Measurements from ENCODE around the gene TRIM37.
"Not testable (repeated sequence)": the region's sequence is repeated elsewhere in the genome, so short reads cannot be mapped to it uniquely, and the experiment has no call there.

The TRIM37 gene

GRCh38 chr17:59094861-59095530 is 11.7 kb downstream of the TRIM37 start:
- DNase-seq (ENCODE audit: low read depth in 2 of 2): no peak
- no peak overlapping the region for H3K4me3 ChIP-seq (replicated peaks in 1 of 2; ENCODE audit: low read depth in 2 of 2, low read length in 2 of 2)
- TF ChIP-seq, protein P1, sequence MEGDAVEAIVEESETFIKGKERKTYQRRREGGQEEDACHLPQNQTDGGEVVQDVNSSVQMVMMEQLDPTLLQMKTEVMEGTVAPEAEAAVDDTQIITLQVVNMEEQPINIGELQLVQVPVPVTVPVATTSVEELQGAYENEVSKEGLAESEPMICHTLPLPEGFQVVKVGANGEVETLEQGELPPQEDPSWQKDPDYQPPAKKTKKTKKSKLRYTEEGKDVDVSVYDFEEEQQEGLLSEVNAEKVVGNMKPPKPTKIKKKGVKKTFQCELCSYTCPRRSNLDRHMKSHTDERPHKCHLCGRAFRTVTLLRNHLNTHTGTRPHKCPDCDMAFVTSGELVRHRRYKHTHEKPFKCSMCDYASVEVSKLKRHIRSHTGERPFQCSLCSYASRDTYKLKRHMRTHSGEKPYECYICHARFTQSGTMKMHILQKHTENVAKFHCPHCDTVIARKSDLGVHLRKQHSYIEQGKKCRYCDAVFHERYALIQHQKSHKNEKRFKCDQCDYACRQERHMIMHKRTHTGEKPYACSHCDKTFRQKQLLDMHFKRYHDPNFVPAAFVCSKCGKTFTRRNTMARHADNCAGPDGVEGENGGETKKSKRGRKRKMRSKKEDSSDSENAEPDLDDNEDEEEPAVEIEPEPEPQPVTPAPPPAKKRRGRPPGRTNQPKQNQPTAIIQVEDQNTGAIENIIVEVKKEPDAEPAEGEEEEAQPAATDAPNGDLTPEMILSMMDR (IDR thresholded peaks at IDR 0.05; ENCODE audit: low read depth, low read length): no peak

- DNase-seq (ENCODE audit: low read depth in 2 of 2): peak; percentile 97 to 98
- TF ChIP-seq, protein P1 (IDR thresholded peaks at IDR 0.05; ENCODE audit: low read depth, low read length): no peak
- H3K4me3 ChIP-seq (replicated peaks in 1 of 2; ENCODE audit: low read depth in 2 of 2, low read length in 2 of 2): peak overlapping the region in 1 of 2 donors; percentile 18
Measured at GRCh38 chr17:59093702-59094231, 12.9 kb downstream of the TRIM37 start.

DNA sequence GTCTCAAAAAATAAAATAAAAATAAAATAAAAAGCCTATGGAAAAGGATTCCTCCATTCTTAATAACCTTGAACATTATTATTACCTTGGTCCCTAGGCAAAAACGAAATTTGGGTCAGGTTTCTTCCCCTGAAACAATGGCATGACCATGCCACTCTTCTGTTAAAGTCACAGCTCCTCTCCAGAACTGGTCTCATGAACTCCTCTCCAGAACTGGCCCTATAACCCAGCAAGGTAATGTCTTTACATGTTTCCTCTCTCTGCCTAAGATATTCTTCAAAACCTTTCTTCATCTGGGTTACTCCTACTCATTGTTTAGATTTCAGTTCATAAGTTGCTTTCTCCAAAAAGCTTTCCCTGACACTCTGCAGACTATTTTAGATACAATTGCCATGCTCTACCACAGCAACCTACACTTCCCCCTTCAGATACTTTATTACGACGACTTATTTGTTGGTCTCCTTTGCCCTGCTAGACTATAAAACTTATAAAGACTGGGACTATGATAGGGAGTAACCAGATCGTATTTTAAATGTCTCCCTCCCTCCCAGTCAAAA is 13.5 kb downstream of the TRIM37 start:
- peak overlapping the region in 1 of 2 donors; percentile 18 for H3K4me3 ChIP-seq (replicated peaks in 1 of 2; ENCODE audit: low read depth in 2 of 2, low read length in 2 of 2)
- DNase-seq (ENCODE audit: low read depth in 2 of 2): no peak
- TF ChIP-seq, protein P1 (IDR thresholded peaks at IDR 0.05; ENCODE audit: low read depth, low read length): no peak

DNA sequence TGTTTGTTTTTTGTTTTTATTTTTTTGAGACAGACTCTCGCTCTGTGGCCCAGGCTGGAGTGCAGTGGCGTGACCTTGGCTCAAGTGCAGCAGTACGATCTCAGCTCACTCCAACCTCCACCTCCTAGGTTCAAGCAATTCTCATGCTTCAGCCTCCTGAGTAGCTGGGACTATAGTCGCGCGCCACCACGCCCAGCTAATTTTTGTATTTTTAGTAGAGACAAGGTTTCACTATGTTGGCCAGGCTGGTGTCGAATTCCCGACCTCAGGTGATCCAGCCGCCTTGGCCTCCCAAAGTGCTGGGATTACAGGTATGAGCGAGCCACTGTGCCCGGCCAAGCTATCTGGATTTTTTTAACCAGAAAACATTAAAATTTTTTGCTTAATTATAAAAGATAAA is 16.1 kb downstream of the TRIM37 start:
- not testable (repeated sequence) for H3K4me3 ChIP-seq (replicated peaks in 1 of 2; ENCODE audit: low read depth in 2 of 2, low read length in 2 of 2); DNase-seq (ENCODE audit: low read depth in 2 of 2)

GRCh38 chr17:59084154-59084553 is 22.5 kb downstream of the TRIM37 start:
- H3K4me3 ChIP-seq (replicated peaks in 1 of 2; ENCODE audit: low read depth in 2 of 2, low read length in 2 of 2): no peak overlapping the region
- TF ChIP-seq, protein P1 (IDR thresholded peaks at IDR 0.05; ENCODE audit: low read depth, low read length): no peak
- DNase-seq (ENCODE audit: low read depth in 2 of 2): no peak

GRCh38 chr17:59074494-59074893 is 32.2 kb downstream of the TRIM37 start:
- no peak overlapping the region for H3K4me3 ChIP-seq (replicated peaks in 1 of 2; ENCODE audit: low read depth in 2 of 2, low read length in 2 of 2)
- peak; percentile 69 to 91 for DNase-seq (ENCODE audit: low read depth in 2 of 2)
- TF ChIP-seq, protein P1 (IDR thresholded peaks at IDR 0.05; ENCODE audit: low read depth, low read length): no peak

- H3K4me3 ChIP-seq (replicated peaks in 1 of 2; ENCODE audit: low read depth in 2 of 2, low read length in 2 of 2): no peak overlapping the region
- DNase-seq (ENCODE audit: low read depth in 2 of 2): peak in 1 of 2 donors; percentile 45
- TF ChIP-seq, protein P1 (IDR thresholded peaks at IDR 0.05; ENCODE audit: low read depth, low read length): no peak
Measured at GRCh38 chr17:59073972-59074371, 32.7 kb downstream of the TRIM37 start.
